WTC11 (cell line): ENCODE data around the gene CAPN14.

Experiments
- ARID4B ChIP-seq: sonication (generic); formaldehyde crosslinking; IDR thresholded peaks from 2 replicates; pipeline ENCODE4 v1.8.0; 2023; ENCODE audit warnings: missing genetic modification reagents, mild to moderate bottlenecking, borderline replicate concordance
- NR1H2 ChIP-seq: sonication (generic); formaldehyde crosslinking; IDR thresholded peaks from 2 replicates; pipeline ENCODE4 v1.9.0; 2021; ENCODE audit warnings: mild to moderate bottlenecking, moderate library complexity, missing genetic modification reagents
- USF1 ChIP-seq: sonication (generic); formaldehyde crosslinking; IDR thresholded peaks from 2 replicates; pipeline ENCODE4 v1.8.0; 2022; ENCODE audit warnings: mild to moderate bottlenecking, missing genetic modification reagents
- TF ChIP-seq, protein P1 (sequence below): sonication (generic); formaldehyde crosslinking; IDR thresholded peaks from 2 replicates; pipeline ENCODE4 v1.8.1; 2022; ENCODE audit warnings: missing genetic modification reagents, borderline replicate concordance
- TF ChIP-seq, protein P2 (sequence below): fragments of 200-600 bp; IDR thresholded peaks from 2 replicates; pipeline ENCODE4 v1.8.0; 2022; ENCODE audit warnings: antibody characterized with exemption
- TF ChIP-seq, protein P3 (sequence below): sonication (generic); formaldehyde crosslinking; IDR thresholded peaks from 2 replicates; pipeline ENCODE4 v1.8.1; 2022; ENCODE audit warnings: low read depth, missing genetic modification reagents, borderline replicate concordance

GRCh38 chr2:31222071-31222470, 4.8 kb upstream of the CAPN14 start:
- TF ChIP-seq, protein P1, sequence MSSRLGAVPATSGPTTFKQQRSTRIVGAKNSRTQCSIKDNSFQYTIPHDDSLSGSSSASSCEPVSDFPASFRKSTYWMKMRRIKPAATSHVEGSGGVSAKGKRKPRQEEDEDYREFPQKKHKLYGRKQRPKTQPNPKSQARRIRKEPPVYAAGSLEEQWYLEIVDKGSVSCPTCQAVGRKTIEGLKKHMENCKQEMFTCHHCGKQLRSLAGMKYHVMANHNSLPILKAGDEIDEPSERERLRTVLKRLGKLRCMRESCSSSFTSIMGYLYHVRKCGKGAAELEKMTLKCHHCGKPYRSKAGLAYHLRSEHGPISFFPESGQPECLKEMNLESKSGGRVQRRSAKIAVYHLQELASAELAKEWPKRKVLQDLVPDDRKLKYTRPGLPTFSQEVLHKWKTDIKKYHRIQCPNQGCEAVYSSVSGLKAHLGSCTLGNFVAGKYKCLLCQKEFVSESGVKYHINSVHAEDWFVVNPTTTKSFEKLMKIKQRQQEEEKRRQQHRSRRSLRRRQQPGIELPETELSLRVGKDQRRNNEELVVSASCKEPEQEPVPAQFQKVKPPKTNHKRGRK (CRISPR knock-in tag), result no peak
- TF ChIP-seq, protein P2, sequence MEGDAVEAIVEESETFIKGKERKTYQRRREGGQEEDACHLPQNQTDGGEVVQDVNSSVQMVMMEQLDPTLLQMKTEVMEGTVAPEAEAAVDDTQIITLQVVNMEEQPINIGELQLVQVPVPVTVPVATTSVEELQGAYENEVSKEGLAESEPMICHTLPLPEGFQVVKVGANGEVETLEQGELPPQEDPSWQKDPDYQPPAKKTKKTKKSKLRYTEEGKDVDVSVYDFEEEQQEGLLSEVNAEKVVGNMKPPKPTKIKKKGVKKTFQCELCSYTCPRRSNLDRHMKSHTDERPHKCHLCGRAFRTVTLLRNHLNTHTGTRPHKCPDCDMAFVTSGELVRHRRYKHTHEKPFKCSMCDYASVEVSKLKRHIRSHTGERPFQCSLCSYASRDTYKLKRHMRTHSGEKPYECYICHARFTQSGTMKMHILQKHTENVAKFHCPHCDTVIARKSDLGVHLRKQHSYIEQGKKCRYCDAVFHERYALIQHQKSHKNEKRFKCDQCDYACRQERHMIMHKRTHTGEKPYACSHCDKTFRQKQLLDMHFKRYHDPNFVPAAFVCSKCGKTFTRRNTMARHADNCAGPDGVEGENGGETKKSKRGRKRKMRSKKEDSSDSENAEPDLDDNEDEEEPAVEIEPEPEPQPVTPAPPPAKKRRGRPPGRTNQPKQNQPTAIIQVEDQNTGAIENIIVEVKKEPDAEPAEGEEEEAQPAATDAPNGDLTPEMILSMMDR, result no peak
- no peak for TF ChIP-seq ARID4B
- TF ChIP-seq, protein P3, sequence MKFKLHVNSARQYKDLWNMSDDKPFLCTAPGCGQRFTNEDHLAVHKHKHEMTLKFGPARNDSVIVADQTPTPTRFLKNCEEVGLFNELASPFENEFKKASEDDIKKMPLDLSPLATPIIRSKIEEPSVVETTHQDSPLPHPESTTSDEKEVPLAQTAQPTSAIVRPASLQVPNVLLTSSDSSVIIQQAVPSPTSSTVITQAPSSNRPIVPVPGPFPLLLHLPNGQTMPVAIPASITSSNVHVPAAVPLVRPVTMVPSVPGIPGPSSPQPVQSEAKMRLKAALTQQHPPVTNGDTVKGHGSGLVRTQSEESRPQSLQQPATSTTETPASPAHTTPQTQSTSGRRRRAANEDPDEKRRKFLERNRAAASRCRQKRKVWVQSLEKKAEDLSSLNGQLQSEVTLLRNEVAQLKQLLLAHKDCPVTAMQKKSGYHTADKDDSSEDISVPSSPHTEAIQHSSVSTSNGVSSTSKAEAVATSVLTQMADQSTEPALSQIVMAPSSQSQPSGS (CRISPR knock-in tag), result no peak
- TF ChIP-seq USF1 (CRISPR knock-in tag), result no peak
- no peak for TF ChIP-seq NR1H2 (CRISPR knock-in tag)
